ENCODE data around the gene ARHGEF40. TPM values are rescaled to one million over a fixed set of nuclear protein-coding genes. Genes with fewer than 3 reads are reported as not detected.

The ARHGEF40 gene
- polyA plus RNA-seq, 1 donor (not counting 4 experiments of a cell fraction or from before 2014, with no cell fraction given): 8.7 TPM

DNA sequence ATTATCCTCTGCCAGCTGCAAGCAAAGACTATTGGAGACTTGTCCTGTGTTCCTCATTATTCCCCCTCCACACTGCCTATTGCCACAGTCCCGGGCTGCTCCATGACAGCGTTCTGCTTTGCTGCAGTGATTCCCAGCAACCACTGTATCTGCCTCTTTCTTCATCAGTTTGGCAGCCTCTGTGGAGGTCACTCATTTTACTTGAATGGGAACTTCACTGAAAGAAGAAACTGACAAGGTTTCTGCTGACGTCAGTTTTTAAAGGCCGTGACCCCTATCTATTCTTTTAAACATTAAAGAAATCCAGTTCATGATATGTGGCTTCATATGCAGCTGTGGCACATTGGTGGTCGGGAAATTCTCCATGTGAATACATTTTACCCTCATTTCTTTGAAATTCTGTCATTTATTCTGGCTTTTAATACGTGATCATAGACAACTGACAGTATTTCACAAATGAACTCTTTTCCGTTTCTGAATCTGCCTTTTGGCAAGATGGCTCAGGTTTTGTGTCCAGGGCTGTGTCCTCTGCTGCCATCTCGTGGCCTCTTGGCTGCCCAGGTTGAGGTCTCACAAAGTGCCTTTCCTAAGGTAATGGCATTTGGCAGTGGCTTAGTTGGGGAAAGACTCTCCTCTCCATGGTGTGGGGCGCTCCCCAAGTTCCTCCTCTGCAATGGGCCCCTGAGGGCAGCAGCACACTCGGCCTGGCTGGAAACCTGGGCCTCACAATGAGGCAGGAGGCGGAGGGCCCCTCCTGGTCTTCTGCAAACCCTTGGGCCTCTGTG lies 36.6 kb downstream of the ARHGEF40 start:
- Histone ChIP-seq H3K4me1 (ENCODE audit: control insufficient read depth, extremely low read depth, insufficient read depth, low read length) (peaks cover 54% of the 10 kb centered on the region), H3K27ac (ENCODE audit: control insufficient read depth, insufficient read depth, low read length) (peak overlapping the region; percentile 60), H4K20me1 (ENCODE audit: control insufficient read depth, extremely low read depth, insufficient read depth, low read length) (no peaks in the 10 kb centered on the region), H3K36me3 (ENCODE audit: control insufficient read depth in 2 of 2, extremely low read depth in 1 of 2, insufficient read depth in 2 of 2, low read length in 2 of 2) (no peaks in the 10 kb centered on the region), H2AFZ (ENCODE audit: control insufficient read depth, low read length) (peak overlapping the region; percentile 92), H3K27me3 (ENCODE audit: control insufficient read depth, extremely low read depth, insufficient read depth, low read length) (no peaks in the 10 kb centered on the region), H3K9ac (ENCODE audit: control insufficient read depth, extremely low read depth, insufficient read depth, low read length) (peak overlapping the region; percentile 49), H3K79me2 (ENCODE audit: control insufficient read depth, insufficient read depth, low read length) (peaks cover 7% of the 10 kb centered on the region), H3K9me3 (ENCODE audit: control insufficient read depth, low read depth, low read length) (no peaks in the 10 kb centered on the region), H3K9me1 (ENCODE audit: control insufficient read depth, extremely low read depth, insufficient read depth, low read length) (no peaks in the 10 kb centered on the region), H3K4me3 (ENCODE audit: control insufficient read depth in 2 of 3, extremely low read depth in 1 of 3, insufficient read depth in 2 of 3, low read depth in 1 of 3, low read length in 3 of 3) (peak overlapping the region in 1 of 3 experiments; percentile 35), H3K4me2 (ENCODE audit: control insufficient read depth, extremely low read depth, insufficient read depth, low read depth, low read length) (peak overlapping the region; percentile 83)
- dilution Hi-C loops (cut with MboI; ENCODE audit: extremely low pct_ligation_motif_present, low sequenced_read_pairs): no loop called here
- no peak for TF ChIP-seq EZH2 (IDR thresholded peaks at IDR 0.05; ENCODE audit: low read length)
- TF ChIP-seq, protein P1, sequence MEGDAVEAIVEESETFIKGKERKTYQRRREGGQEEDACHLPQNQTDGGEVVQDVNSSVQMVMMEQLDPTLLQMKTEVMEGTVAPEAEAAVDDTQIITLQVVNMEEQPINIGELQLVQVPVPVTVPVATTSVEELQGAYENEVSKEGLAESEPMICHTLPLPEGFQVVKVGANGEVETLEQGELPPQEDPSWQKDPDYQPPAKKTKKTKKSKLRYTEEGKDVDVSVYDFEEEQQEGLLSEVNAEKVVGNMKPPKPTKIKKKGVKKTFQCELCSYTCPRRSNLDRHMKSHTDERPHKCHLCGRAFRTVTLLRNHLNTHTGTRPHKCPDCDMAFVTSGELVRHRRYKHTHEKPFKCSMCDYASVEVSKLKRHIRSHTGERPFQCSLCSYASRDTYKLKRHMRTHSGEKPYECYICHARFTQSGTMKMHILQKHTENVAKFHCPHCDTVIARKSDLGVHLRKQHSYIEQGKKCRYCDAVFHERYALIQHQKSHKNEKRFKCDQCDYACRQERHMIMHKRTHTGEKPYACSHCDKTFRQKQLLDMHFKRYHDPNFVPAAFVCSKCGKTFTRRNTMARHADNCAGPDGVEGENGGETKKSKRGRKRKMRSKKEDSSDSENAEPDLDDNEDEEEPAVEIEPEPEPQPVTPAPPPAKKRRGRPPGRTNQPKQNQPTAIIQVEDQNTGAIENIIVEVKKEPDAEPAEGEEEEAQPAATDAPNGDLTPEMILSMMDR (optimal IDR thresholded peaks at IDR 0.05 in 1 of 3, IDR thresholded peaks at IDR 0.05 in 1 of 3, conservative IDR thresholded peaks at IDR 0.05 in 1 of 3; ENCODE audit: extremely low read depth in 1 of 3, insufficient read depth in 2 of 3, low read length in 3 of 3): peak; percentile 89 to 94 (median 92)
- DNase-seq (ENCODE audit: low read depth, low spot score) (no peak), FAIRE-seq (no peak)

DNA sequence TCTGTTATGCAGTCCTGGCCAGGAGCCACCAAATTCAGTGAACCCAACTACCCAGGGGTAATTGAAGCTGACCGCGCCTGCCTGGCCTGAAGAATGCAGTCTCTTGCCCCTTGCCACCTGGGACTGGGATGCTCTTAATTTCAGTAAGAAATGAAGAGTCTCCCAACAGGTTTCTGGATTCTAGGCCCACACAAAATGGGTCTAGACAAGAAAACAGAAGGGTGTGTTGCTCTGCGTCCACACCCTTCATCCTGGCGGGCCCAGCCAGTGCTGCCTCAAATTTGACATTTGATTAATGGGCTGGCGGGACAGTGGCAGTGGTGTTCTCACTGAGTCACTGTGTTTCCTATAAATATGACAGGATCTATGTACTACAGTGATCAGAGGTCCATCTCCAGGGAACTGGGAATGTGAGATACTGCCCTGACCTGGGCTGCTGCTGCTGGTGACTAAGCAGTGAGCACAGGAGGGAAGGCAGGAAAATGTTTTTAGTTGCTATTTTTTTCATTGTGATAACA lies 37.2 kb downstream of the ARHGEF40 start:
- Histone ChIP-seq H3K27ac (ENCODE audit: control insufficient read depth, insufficient read depth, low read length) (peak overlapping the region; percentile 60), H3K4me1 (ENCODE audit: control insufficient read depth, extremely low read depth, insufficient read depth, low read length) (peaks cover 48% of the 10 kb centered on the region), H3K9me3 (ENCODE audit: control insufficient read depth, low read depth, low read length) (no peaks in the 10 kb centered on the region), H2AFZ (ENCODE audit: control insufficient read depth, low read length) (peak overlapping the region; percentile 75), H3K4me2 (ENCODE audit: control insufficient read depth, extremely low read depth, insufficient read depth, low read depth, low read length) (peak overlapping the region; percentile 83), H3K27me3 (ENCODE audit: control insufficient read depth, extremely low read depth, insufficient read depth, low read length) (no peaks in the 10 kb centered on the region), H3K9me1 (ENCODE audit: control insufficient read depth, extremely low read depth, insufficient read depth, low read length) (no peaks in the 10 kb centered on the region), H3K4me3 (ENCODE audit: control insufficient read depth in 2 of 3, extremely low read depth in 1 of 3, insufficient read depth in 2 of 3, low read depth in 1 of 3, low read length in 3 of 3) (no peak overlapping the region), H3K9ac (ENCODE audit: control insufficient read depth, extremely low read depth, insufficient read depth, low read length) (no peak overlapping the region), H3K36me3 (ENCODE audit: control insufficient read depth in 2 of 2, extremely low read depth in 1 of 2, insufficient read depth in 2 of 2, low read length in 2 of 2) (no peaks in the 10 kb centered on the region), H4K20me1 (ENCODE audit: control insufficient read depth, extremely low read depth, insufficient read depth, low read length) (no peaks in the 10 kb centered on the region), H3K79me2 (ENCODE audit: control insufficient read depth, insufficient read depth, low read length) (peaks cover 7% of the 10 kb centered on the region)
- dilution Hi-C loops (cut with MboI; ENCODE audit: extremely low pct_ligation_motif_present, low sequenced_read_pairs): no loop called here
- FAIRE-seq: no peak
- TF ChIP-seq EZH2 (IDR thresholded peaks at IDR 0.05; ENCODE audit: low read length): no peak
- TF ChIP-seq, protein P1 (optimal IDR thresholded peaks at IDR 0.05 in 1 of 3, IDR thresholded peaks at IDR 0.05 in 1 of 3, conservative IDR thresholded peaks at IDR 0.05 in 1 of 3; ENCODE audit: extremely low read depth in 1 of 3, insufficient read depth in 2 of 3, low read length in 3 of 3): no peak
- no peak for DNase-seq (ENCODE audit: low read depth, low spot score)
